Fibroblast of lung (primary cell): Measurements from ENCODE around the gene GALR2.

Experiments used
- CTCF ChIP-seq, 2 donors: IDR thresholded peaks in 1 of 2; conservative IDR thresholded peaks in 1 of 2; 1 replicate in 1 of 2; 2 replicates in 1 of 2; pipeline ENCODE4 v1.5.1; 2011 to 2012; ENCODE audit warnings: low read length in 2 of 2, control low read depth in 1 of 2, inconsistent platforms in 1 of 2, low read depth in 1 of 2, mild to moderate bottlenecking in 1 of 2
- EZH2 ChIP-seq: IDR thresholded peaks from 2 replicates; pipeline ENCODE4 v1.5.1; 2012; ENCODE audit warnings: low read length, control low read depth, mild to moderate bottlenecking; ENCODE audit errors: missing control alignments

GRCh38 chr17:76032073-76032779, 42.4 kb upstream of the GALR2 start:
- TF ChIP-seq CTCF (conservative IDR thresholded peaks at IDR 0.05 in 1 of 2, IDR thresholded peaks at IDR 0.05 in 1 of 2; ENCODE audit: low read depth in 1 of 2, low read length in 2 of 2) (no peak), EZH2 (no peak)
